Activated naive CD4-positive, alpha-beta T cell treated with anti-CD3 and anti-CD28 coated beads, Interleukin-2, amount 50 U/mL, for 72 hours (primary cell): ENCODE results near the gene VIPR2. TPM values are rescaled to one million over a fixed set of nuclear protein-coding genes. Genes with fewer than 3 reads are reported as not detected.
"Not testable (repeated sequence)": the region's sequence is repeated elsewhere in the genome, so short reads cannot be mapped to it uniquely, and the experiment has no call there.

ENCODE experiments used
- ATAC-seq, 2 donors: fragments of 150-1000 bp; cut with Tn5 transposase; 2 replicates each; pipeline ENCODE4 v1.10.0; 2021; ENCODE audit warnings: mild to moderate bottlenecking in 2 of 2, moderate library complexity in 2 of 2
- DNase-seq, 2 donors: peaks; one replicate each; pipeline ENCODE4 v3.0.0; 2021 to 2022; ENCODE audit warnings: low spot score in 2 of 2
- H3K27ac Mint-ChIP-seq, 2 donors: one replicate each; pipeline ENCODE4 v1.8.0; 2022; ENCODE audit warnings: mild to moderate bottlenecking in 2 of 2, mixed read lengths in 2 of 2
- H3K36me3 Mint-ChIP-seq, 2 donors: one replicate each; pipeline ENCODE4 v1.8.0; 2022; ENCODE audit warnings: mixed read lengths in 2 of 2
- H3K9me3 Mint-ChIP-seq, 2 donors: one replicate each; pipeline ENCODE4 v1.8.0; 2022; ENCODE audit warnings: mixed read lengths in 2 of 2
- total RNA-seq, 2 donors: library from RNA; stranded (reverse); gene quantifications; one replicate each; pipeline ENCODE4 v1.2.3, GENCODE V29; 2022

The VIPR2 gene
- total RNA-seq, 2 donors from 2014 or later: 0.55 to 1.8 TPM

DNA sequence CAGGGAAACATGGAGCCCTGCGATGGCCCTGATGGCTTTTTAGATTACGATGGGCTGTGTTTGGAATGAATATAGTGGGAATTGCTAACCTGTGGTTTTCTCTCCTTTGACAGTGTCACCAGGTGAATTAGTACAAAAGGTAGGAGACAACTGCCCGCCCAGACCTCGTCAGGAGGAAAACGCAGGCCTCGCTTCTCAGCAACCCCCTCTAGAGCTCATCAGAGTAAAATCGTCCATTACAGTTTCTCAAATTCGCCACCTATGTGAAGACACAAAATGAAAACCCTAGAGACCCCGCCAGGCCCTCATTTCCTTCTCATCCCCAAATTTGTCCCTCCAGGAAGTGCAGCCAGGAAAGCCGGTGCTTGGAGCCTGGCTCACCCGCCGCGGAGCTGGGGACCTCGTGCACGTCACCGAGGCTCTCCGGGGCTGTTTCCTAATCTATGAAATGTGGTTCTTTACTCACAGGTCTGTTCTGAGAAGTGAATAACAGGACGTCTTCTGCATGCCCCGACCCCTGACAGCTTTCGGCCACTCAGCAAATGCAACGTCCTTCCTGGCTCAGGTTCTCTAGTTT lies 143.7 kb downstream of the VIPR2 start:
- Mint-ChIP-seq H3K36me3 (no peaks in the 10 kb centered on the region), H3K9me3 (no peaks in the 10 kb centered on the region), H3K27ac (no peak overlapping the region)
- DNase-seq (no peak), ATAC-seq (no peak)

DNA sequence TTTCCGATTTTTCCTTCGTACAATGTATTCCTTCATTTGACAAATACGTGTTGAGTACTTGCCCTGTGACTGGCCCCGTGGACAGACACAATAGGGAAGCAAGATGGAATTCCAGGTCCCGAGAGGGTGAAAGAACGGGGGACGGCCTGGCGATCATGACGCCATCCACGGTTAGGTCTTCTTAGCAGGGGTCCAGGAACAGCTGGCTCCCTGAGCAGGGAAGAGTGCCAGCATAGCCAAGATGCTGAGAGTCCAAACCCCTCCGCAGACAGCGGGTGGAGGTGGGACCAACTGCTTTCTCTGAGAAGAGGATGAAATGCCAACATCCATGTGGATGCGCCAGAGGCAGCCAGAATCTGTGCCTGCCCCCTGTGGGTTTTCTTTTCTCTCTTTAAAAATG lies 144.6 kb downstream of the VIPR2 start:
- DNase-seq: no peak
- Mint-ChIP-seq H3K27ac (no peak overlapping the region), H3K9me3 (no peaks in the 10 kb centered on the region), H3K36me3 (peaks cover under 1 to 1% of the 10 kb centered on the region in 2 donors)
- no peak for ATAC-seq

DNA sequence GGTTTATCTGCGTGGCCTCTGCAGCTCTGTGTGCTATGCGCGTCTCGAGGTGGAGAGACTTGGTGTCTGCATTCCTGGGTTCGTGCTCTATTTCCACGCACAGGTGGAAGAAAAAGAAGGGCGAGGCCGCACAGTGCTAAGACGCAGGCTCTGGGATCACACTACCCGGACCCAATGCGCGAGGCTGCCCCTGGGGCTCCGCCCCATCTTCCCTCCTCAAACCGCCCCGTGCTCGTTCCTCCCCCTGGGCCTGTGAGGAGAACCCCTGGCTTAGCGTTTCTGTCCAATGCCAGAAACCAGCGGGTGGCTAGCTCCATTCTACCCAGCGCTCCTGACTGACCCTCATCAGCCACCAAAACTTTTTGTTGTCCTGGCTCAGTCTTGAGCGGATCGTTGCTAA lies 145.2 kb downstream of the VIPR2 start:
- Mint-ChIP-seq H3K36me3 (peaks cover 6 to 7% of the 10 kb centered on the region in 2 donors), H3K9me3 (peaks cover 4 to 6% of the 10 kb centered on the region in 2 donors), H3K27ac (no peak overlapping the region)
- ATAC-seq: no peak
- no peak for DNase-seq

DNA sequence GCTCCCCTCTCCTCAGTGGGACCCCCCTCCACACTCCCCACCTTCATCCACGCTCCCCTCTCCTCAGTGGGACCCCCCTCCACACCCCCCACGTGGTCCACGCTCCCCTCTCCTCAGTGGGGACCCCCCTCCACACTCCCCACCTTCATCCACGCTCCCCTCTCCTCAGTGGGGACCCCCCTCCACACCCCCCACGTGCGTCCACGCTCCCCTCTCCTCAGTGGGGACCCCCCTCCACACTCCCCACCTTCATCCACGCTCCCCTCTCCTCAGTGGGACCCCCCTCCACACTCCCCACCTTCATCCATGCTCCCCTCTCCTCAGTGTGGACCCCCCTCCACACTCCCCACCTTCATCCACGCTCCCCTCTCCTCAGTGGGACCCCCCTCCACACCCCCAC lies 146.4 kb downstream of the VIPR2 start:
- H3K36me3 Mint-ChIP-seq: peaks cover 10 to 18% of the 10 kb centered on the region in 2 donors
- H3K9me3 Mint-ChIP-seq, DNase-seq, ATAC-seq, H3K27ac Mint-ChIP-seq: not testable (repeated sequence)

DNA sequence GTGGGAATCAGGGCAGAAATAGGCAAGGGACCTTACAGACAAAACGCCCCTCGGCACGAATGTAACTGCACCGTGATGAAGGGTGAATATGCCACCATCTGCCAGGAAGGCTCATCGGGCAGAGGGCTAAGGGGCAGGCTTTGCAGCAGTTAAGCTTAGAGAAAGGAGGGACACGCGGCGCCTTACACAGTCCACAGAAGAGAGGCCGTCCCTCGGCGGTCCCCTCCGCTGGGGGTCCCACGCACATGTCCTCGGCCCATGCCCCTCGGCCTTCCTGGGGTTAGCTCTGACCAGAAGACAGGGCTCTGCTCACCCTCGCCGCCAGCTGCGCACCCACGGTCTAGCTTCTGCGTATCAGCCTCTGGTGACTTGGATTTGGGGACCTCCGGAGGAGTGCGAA lies 147.2 kb downstream of the VIPR2 start:
- peaks cover 6 to 7% of the 10 kb centered on the region in 2 donors for H3K9me3 Mint-ChIP-seq
- no peak for ATAC-seq
- no peak for DNase-seq
- H3K36me3 Mint-ChIP-seq: peaks cover 17 to 26% of the 10 kb centered on the region in 2 donors
- H3K27ac Mint-ChIP-seq: no peak overlapping the region

DNA sequence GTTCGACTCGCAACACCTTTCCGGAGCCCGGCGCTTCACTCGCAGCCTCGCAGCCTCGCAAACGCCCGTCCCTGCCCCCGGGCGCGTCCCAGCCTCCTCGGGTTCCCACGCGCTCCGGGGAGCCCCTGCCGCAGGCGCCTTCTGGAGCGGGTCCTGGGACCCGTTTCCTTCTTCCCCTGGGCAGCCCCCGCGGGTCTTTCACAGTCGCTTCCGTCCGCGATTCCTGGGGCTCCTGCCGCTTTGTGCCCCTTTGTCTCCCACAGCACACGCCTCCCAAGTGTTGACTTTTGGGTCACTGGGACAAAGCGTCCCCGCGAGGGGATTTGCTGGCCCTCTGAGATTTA lies 147.6 kb downstream of the VIPR2 start:
- Mint-ChIP-seq H3K36me3 (peaks cover 17 to 27% of the 10 kb centered on the region in 2 donors), H3K9me3 (peaks cover 6 to 7% of the 10 kb centered on the region in 2 donors), H3K27ac (no peak overlapping the region)
- ATAC-seq (no peak), DNase-seq (no peak)

DNA sequence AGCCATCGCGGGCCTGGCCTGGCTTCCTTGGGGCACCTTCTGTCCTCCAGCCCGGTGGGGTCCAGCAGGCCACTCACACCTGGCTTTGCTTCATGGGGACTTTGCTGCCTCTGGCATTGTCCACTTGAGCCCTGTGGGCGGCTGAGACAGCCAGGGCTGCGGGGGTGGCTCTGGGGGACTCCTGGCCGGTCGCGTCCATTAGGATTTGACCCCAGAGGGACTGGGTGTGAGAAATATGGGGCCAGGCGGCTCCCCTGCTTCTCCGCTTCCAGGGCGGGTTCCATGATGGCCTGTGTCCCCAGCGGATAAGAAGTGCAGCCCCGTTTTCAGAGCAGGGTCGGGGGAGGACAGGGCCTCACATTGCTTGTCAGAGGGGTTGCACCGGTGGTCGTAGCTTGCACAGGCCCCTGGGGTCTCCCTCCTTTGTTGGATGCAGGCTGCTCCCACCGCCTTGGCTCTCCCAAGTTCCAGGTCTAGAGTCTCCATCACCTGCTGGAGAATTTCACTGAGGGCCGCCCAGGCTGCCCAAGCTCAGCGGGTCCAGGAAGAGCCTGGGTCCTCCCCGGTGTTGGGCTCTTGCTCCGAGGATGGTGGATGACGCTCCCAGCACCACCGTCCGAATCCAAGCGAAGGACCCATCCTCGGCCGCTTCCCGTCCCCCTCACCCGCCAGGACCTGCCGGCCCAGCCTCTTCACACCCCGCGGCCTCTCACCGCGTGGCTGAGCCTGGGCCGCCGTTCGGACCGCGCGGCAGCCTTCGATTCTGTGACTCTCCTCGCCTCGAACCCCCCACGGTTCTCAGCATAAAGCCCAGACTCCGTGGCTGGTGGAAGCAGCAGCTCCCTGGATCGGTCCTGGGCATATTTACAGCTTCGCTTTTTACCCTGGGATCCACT lies 148.2 kb downstream of the VIPR2 start:
- H3K27ac Mint-ChIP-seq: no peak overlapping the region
- DNase-seq: no peak
- ATAC-seq: no peak
- peaks cover 6 to 7% of the 10 kb centered on the region in 2 donors for H3K9me3 Mint-ChIP-seq
- H3K36me3 Mint-ChIP-seq: peaks cover 17 to 27% of the 10 kb centered on the region in 2 donors

DNA sequence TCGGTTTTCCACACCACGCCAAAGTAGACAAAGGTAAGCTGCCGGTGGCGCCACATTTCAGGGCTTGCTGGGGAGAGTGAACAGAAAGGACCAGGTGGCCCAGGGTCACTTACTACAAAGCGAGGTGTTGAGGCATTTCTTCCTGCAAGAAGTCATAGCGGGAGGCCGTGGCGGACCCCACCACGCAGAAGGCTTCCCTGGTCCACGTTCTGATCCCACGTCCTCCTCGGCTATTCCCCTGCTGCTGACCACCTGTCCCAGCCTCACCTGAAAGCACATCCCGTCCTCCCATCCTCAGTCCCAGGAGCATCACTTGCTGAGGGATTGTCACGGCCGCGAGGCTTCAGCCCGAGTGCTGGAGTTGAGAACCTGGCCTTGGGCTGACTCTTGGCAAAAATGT lies 149.2 kb downstream of the VIPR2 start:
- ATAC-seq: no peak
- H3K27ac Mint-ChIP-seq: no peak overlapping the region
- peaks cover 6 to 7% of the 10 kb centered on the region in 2 donors for H3K9me3 Mint-ChIP-seq
- peaks cover 17 to 27% of the 10 kb centered on the region in 2 donors for H3K36me3 Mint-ChIP-seq
- no peak for DNase-seq

DNA sequence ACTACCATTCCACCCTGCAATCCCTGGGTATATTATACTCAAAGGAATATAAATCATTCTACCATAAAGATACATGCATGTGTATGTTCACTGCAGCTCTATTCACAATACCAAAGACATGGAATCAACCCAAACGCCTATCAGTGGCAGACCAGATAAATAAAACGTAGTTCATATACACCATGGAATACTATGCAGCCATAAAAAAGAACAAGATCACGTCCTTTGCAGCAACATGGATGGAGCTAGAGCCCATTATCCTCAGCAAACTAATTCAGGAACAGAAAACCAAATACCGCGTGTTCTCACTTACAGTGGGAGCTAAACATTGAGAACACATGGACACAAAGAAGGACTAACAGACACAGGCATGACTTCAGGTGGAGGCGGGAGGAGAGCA lies 150.0 kb downstream of the VIPR2 start:
- ATAC-seq (no peak), DNase-seq (no peak)
- Mint-ChIP-seq H3K36me3 (peaks cover 17 to 27% of the 10 kb centered on the region in 2 donors), H3K27ac (no peak overlapping the region), H3K9me3 (peaks cover 6 to 7% of the 10 kb centered on the region in 2 donors)

DNA sequence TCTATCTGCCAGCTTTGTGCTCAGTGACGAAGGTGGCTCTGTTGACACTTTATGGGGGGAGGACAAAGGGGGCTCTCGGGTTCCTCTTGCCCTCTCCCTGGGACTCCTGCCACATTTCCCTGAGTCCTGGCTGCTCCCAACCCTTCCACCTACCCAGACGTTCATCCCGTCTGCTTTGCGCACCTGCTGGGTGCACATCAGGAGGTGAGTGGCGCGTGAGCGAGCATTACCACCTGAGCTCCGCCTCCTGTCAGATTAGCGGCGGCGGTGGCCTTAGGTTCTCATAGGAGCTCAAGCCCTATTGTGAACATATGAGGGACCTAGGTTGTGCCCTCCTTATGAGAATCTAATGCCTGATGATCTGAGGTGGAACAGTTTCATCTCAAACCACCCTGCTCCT lies 151.1 kb downstream of the VIPR2 start:
- Mint-ChIP-seq H3K9me3 (peaks cover 6 to 7% of the 10 kb centered on the region in 2 donors), H3K36me3 (peaks cover 17 to 27% of the 10 kb centered on the region in 2 donors), H3K27ac (no peak overlapping the region)
- no peak for ATAC-seq
- DNase-seq: no peak

DNA sequence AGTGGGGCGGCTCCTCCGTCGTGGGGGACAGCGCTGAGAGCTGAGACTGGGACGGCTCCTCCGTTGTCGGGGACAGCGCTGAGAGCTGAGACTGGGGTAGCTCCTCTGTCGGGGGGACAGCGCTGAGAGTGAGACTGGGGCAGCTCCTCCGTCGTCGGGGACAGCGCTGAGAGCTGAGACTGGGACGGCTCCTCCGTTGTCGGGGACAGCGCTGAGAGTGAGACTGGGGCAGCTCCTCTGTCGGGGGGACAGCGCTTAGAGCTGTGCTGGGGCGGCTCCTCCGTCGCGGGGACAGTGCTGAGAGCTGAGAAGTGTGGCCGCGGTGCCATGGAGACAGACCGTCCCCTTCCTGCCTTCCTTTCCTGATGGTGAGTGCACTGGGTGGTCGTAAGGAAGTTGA lies 151.9 kb downstream of the VIPR2 start:
- ATAC-seq: no peak
- H3K9me3 Mint-ChIP-seq: peaks cover 6 to 7% of the 10 kb centered on the region in 2 donors
- no peak overlapping the region for H3K27ac Mint-ChIP-seq
- H3K36me3 Mint-ChIP-seq: peaks cover 17 to 27% of the 10 kb centered on the region in 2 donors
- DNase-seq: no peak

DNA sequence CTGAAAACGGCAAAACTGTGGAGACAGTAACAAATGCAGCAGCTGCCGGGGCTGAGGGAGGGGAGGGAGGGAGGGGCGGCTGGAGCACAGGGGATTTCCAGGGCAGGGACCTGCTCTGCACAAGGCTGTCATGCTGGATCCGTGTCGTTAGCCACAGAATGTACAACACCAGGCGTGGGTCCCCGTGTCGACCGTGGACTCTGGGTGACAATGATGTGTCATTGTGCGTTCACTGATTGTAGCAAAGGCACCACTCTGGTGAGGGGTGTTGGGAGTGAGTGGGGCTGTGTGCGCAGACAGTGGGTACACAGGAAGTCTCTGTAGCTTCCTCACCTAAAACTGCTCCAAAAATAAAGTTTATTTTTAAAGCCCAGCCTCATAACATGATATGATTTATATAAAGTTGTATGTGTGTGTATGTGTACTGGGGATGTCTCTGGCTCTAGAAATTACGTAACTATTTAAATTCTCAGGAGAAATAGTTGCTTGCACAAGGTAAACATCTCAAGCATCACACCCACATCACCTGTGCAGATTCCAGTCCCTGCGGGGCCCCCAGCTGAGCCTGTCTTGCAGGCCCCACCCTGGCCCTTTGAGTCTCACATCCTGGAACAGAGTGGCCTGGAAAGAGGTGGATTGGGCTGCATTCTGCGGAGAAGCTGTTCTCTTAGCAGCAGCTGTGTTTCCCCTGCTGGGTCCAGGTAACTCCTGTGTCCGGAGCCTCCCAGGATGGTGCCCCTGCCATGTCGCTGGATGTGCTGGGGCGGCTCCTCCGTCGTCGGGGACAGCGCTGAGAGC lies 152.6 kb downstream of the VIPR2 start:
- Mint-ChIP-seq H3K9me3 (peaks cover 6 to 7% of the 10 kb centered on the region in 2 donors), H3K36me3 (peaks cover 17 to 27% of the 10 kb centered on the region in 2 donors), H3K27ac (no peak overlapping the region)
- DNase-seq (no peak), ATAC-seq (peak; percentile 30 to 62)

DNA sequence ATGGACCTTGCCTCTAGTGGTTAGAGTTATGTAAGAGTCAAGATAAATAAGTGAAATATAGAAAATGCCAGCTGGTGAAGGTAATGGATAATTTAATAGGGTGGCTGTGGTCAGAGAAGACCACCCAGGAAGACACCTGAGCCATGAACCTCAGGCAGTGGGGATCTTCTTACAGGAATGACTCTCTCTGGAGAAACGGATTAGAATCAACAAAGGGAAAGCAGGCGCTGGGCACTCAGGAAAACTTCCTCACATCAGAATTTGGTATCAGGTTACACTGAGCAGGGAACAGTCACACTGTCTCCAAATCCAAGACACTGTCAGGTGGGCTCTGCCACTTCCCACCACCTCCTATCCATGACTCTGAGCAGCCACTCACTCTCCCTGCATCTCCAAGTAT lies 155.7 kb downstream of the VIPR2 start:
- H3K9me3 Mint-ChIP-seq: peaks cover 6 to 7% of the 10 kb centered on the region in 2 donors
- H3K27ac Mint-ChIP-seq: no peak overlapping the region
- peaks cover 19 to 25% of the 10 kb centered on the region in 2 donors for H3K36me3 Mint-ChIP-seq
- ATAC-seq: no peak
- DNase-seq: no peak

DNA sequence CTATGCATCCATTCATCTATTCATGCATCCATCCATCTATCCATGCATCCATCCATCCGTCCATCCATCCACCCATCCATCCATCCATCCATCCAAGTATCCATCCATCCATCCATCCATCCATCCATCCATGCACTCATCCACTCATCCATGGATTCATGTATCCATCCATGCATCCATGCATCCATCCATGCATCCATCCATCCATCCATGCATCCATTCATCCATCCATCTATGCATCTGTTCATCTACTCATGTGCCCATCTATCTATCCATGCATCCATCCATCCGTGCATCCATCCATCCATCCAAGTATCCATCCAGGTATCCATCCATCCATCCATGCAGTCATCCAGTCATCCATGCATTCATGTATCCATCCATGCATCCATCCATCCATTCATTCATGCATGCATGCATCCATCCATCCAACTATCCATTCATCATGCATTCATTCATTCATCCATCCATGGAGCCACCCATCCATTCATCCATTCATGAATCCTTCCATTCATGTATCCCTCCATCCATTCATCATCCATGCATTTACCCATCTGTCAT lies 156.3 kb downstream of the VIPR2 start:
- Mint-ChIP-seq H3K9me3 (peaks cover 6 to 7% of the 10 kb centered on the region in 2 donors), H3K36me3 (peaks cover 20 to 23% of the 10 kb centered on the region in 2 donors), H3K27ac (no peak overlapping the region)
- DNase-seq: no peak
- ATAC-seq: no peak

DNA sequence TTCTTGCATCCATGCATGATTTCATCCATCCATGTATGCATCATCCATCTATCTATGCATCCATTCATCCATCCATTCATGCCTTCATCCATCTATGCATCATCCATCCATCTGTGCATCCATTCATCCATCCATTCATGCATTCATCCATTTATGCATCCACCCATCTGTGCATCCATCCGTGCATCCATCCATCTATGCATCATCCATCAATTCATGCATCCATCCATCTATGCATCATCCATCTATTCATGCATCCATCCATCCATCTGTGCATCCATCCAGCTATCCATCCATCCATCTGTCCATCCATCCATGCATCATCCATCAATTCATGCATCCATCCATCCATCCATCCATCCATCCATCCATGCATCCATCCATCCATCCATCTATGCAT lies 157.0 kb downstream of the VIPR2 start:
- Mint-ChIP-seq H3K36me3 (peaks cover 16 to 19% of the 10 kb centered on the region in 2 donors), H3K9me3 (peaks cover 6 to 7% of the 10 kb centered on the region in 2 donors), H3K27ac (no peak overlapping the region)
- ATAC-seq (no peak), DNase-seq (no peak)

DNA sequence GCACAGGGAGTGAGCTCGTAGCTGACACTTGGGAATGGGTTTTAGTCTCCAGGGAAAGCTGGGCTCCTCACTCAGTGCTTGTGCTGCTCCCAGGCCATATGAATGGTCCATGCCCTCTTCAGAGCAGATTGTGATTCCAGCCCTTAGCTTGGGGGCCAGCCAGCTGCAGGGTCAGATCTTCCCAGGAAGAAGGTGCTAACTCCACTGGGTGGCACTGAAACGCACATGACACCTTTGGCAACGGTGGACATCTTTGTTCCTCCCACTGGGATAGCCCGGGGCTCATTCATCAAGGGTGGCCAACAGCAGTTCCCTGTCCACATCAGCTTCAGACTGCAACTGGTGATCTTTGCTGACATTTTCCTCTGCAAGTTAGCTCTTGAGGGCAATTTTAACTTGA lies 159.1 kb downstream of the VIPR2 start:
- ATAC-seq (no peak), DNase-seq (no peak)
- Mint-ChIP-seq H3K9me3 (peaks cover 7 to 13% of the 10 kb centered on the region in 2 donors), H3K27ac (no peak overlapping the region), H3K36me3 (peaks cover 23 to 32% of the 10 kb centered on the region in 2 donors)

DNA sequence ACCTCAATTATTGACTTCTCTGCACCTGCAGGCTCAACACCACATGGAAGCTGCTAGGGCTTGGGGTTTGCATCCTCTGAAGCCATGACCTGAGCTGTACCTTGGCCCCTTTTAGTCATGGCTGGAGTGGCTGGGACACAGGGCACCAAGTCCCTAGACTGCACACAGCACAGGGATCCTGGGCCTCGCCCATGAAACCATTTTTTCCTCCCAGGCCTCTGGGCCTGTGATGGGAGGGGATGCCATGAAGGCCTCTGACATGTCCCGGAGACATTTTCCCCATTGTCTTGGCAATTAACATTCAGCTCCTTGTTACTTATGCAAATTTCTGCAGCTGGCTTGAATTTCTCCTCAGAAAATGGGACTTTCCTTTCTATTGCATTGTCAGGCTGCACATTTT lies 160.7 kb downstream of the VIPR2 start:
- not testable (repeated sequence) for ATAC-seq

More for the DNA sequence above, 160.7 kb downstream of the VIPR2 start:
- H3K27ac Mint-ChIP-seq, DNase-seq: not testable (repeated sequence)
- Mint-ChIP-seq H3K36me3 (peaks cover 23 to 37% of the 10 kb centered on the region in 2 donors), H3K9me3 (peaks cover 7 to 13% of the 10 kb centered on the region in 2 donors)
